Measurements from ENCODE around the gene WNT1.
A peak's percentile ranks its signal among the peaks of the same experiment; 100 is the strongest.

The WNT1 gene

GRCh38 chr12:48981757-48982157 is 3.6 kb downstream of the WNT1 start:
- no peak for DNase-seq

- peak; percentile 32 for DNase-seq
Observed at GRCh38 chr12:48982397-48983080, 4.4 kb downstream of the WNT1 start.

- no peak for DNase-seq
Observed at GRCh38 chr12:48985475-48985897, 7.4 kb downstream of the WNT1 start.

- DNase-seq, result no peak
Observed at GRCh38 chr12:48985901-48986300, 7.8 kb downstream of the WNT1 start.

- no peak for DNase-seq
Observed at GRCh38 chr12:48986720-48987291, 8.7 kb downstream of the WNT1 start.

GRCh38 chr12:48988030-48988649 is 10.0 kb downstream of the WNT1 start:
- DNase-seq, result peak; percentile 43

- no peak for DNase-seq
Observed at GRCh38 chr12:48990552-48990951, 12.4 kb downstream of the WNT1 start.

GRCh38 chr12:48991247-48992050 is 13.3 kb downstream of the WNT1 start:
- peak; percentile 16 for DNase-seq

- no peak for DNase-seq
Observed at GRCh38 chr12:48993787-48994186, 15.7 kb downstream of the WNT1 start.

GRCh38 chr12:48994224-48995085 is 16.3 kb downstream of the WNT1 start:
- DNase-seq, result no peak

GRCh38 chr12:48995086-48995879 is 17.2 kb downstream of the WNT1 start:
- DNase-seq, result peak; percentile 51

- peak; percentile 76 for DNase-seq
Observed at GRCh38 chr12:48996794-48997718, 18.9 kb downstream of the WNT1 start.

GRCh38 chr12:48997719-48998496 is 19.8 kb downstream of the WNT1 start:
- DNase-seq, result no peak

- DNase-seq, result no peak
Observed at GRCh38 chr12:48998497-48999353, 20.6 kb downstream of the WNT1 start.

- DNase-seq, result peak; percentile 67
Observed at GRCh38 chr12:48999371-49000131, 21.4 kb downstream of the WNT1 start, which contains the start of gene DDN. Gene DDN, minus strand, starts transcription at chr12:48999375. Its CDS starts 88 bp downstream, at chr12:48999287.

GRCh38 chr12:49000346-49000745 is 22.2 kb downstream of the WNT1 start:
- DNase-seq, result no peak

- no peak for DNase-seq
Observed at GRCh38 chr12:49008943-49009342, 30.8 kb downstream of the WNT1 start.
